ENCODE data around the gene HADHA.
A peak's percentile ranks its signal among the peaks of the same experiment; 100 is the strongest.
"Not testable (repeated sequence)": the region's sequence is repeated elsewhere in the genome, so short reads cannot be mapped to it uniquely, and the experiment has no call there.

HADHA gene

DNA sequence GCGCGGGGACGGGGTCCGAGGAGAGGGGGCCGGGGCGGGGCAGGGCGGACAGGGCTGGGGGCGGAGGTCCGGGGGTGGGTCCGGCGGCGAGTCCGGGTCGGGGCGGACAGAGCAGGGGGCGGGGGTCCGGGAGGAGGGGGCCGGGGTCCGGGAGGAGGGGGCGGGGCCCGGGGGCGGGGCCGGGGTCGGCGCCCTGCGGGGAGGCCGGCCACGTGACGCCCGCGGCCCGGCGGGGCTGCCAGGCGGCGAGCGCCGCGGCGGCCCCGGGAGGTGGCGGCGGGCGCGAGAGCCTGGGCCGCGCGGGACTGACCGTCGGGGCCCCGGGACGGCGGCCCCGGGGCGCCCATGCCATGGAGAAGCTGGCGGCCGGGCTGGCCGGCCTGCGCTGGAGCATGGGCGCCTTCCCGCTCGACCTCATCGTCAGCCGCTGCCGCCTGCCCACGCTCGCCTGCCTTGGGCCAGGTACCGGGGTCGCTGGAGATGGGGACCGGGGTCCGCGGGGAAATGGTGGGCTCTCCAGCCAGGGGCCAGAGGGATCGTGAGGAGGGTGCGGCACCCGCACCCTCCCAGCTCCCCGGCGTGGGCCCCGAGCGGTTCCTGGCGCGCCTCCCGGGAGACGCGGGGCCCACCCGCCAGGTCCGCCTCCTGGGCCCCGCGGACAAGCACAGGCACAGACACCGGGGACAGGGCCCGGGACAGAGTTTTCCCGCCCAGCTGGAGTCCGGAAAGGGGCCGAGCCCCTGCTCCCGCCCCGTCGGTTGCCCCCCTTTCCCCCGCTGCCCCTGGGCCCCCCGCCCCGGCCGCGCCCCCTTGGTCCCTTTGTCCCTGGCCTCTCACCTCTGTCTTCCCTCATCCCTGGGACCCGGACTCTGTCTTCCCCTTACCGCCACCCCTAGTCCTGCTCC is 71.3 kb downstream of the HADHA start, which contains the start of gene GAREM2:
TSS of gene GAREM2 (plus strand) at position 218 of the 905 bp plus-strand sequence. CDS start at position 351, 133 bp downstream.
- no peak for DNase-seq

DNA sequence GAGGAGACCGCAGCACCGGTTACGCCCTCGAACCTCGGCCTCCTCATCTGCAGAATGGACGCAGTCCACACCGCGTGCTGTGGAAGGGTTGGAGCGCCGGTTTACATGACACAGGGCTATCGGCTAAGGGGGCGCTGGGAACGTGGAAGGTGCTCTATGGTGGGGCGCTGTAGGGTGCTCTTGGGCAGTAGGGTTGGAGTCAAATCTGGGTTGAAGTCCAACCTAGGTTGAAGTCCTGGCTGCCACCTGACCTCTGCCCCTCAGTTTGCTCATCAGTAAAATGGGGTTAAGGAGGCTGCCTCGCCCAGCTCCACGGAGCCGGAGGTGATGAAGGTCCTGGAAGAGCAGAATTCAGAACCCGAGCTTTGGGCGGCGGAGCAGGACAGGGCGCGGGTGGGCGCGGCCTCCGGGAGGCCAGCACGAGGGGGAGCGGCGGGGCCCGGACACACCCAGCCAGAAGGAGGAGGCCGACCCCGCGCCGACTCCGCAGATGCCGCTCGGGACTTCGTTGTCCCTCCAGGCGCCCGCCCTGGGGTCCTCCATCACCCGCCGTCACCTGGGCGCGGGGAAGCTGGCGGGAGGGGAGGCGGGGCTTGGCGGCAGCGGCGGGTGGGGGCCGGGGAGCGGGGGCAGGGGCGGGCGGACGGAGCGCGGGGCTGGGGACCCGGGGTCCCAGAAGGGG is 72.1 kb downstream of the HADHA start:
- no peak for DNase-seq

DNA sequence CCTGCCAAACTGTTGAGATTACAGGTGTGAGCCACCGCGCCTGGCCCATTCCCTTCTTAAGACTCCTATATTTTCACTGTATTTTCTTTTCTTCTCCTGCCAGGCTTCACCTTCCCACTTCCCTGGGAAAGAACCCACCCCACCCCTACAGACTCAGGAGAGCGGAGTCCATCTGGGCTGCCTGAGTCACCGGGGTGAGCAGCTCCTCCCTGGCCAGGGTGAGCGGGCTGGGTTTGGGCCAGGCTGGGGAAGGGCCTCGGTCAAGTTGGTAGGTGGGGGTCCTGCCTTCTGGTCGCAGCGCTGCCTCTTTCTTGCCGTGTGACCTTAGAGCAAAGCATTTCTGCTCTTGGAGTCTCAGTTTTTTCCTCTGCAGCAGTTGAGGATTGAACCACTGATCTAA is 73.6 kb downstream of the HADHA start:
- no peak for DNase-seq

DNA sequence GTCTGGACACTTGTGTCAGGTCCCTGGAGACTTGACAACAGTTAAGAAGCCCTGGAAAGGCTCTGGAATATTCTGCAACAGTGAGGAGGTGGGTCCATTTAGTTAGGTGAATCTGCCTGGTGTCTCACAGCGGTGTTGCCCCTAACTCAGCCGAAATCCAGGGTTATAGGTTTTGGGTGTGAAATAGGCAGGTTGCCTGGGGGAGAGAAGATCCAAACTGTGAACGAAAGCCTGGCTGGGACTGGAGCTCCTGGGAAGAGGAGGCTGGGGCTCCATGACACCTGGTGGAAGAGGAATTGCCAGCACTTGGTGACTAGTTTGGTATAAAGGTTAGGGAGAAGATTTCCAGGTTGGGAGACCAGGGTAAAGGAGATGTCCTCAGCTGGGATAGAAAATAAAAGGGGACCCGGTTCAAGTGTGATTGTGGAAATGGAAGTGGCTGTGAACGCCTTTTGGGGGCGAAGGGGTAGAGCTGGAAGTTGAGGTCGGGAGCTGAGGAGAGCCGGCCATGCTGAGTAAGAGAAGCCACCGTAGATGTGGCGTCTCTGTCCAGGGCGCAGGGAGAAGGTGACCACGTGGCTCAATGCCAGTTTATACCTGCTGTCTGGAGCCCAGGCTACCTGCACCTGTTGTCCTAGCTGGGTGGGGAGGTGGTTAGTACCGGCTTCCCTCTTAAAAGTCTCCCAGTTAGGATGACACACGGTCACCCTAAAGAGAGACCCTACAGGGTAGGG is 74.6 kb downstream of the HADHA start:
- DNase-seq, result no peak

DNA sequence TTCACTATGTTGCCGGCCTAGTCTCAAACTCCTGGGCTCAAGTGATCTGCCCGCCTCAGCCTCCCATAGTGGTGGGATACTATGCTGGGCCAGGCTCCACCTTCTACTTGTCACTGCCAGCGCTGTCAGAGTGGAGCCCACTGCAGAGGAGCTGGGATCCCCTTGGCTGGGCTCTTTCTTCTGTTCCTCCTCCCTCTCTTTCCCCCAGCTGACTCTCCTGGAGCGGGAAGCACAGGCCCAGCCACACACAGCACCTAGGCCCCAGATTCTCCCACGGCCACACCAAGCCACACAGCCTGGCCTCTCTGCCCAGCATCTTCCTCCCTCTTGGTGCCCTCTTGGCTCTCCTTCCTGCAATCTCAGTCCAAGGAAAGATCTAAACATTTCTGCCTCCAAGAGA is 75.2 kb downstream of the HADHA start:
- no peak for DNase-seq

DNA sequence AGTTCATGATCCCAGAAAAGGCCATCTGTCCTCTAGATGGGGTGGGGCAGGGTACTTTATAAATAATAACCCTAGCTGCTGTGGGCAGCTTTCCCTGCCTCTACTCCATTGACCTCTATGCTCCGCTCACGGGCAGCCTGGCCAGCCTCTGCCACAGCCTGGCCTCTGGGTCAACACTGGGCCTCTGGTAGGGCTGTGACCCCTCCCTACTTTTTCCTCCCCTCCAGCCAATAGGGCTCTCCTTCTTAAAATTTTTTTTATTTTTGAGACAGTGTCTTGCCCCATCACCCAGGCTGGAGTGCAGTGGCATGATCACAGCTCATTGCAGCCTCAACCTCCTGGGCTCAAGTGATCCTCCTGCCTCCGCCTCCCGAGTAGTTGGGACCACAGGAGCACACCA is 75.6 kb downstream of the HADHA start:
- DNase-seq, result no peak

DNA sequence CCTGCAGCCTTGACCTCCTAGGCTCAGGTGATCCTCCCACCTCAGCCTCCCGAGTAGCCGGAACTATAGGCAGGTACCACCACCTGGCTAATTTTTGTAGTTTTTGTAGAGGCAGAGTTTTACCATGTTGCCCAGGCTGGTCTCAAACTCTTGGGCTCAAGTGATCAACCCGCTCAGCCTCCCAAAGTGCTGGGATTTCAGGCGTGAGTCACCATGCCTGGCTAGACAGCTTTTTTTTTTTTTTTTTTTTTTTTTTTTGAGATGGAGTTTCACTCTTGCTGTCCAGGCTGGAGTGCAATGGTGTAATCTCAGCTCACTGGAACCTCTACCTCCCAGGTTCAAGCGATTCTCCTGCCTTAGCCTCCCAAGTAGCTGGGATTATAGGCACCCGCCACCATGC is 77.9 kb downstream of the HADHA start:
- DNase-seq, result not testable (repeated sequence)

DNA sequence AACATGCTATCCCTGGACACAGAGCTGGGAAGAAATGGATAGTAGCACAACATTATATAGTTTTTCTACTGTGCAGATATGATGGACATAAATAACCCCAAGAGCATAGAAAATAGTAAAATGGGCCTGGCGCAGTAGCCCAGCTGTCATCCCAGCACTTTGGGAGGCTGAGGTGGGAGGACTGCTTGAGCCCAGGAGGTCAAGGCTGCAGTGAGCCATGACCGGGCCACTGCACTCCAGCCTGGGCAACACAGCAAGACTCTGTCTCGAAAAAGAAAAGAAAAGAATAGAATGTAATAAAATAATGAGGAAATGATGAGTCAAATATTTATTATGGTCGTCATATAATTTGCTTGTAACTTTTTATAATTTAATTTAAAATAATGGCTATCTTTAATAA is 79.0 kb downstream of the HADHA start:
- no peak for DNase-seq

DNA sequence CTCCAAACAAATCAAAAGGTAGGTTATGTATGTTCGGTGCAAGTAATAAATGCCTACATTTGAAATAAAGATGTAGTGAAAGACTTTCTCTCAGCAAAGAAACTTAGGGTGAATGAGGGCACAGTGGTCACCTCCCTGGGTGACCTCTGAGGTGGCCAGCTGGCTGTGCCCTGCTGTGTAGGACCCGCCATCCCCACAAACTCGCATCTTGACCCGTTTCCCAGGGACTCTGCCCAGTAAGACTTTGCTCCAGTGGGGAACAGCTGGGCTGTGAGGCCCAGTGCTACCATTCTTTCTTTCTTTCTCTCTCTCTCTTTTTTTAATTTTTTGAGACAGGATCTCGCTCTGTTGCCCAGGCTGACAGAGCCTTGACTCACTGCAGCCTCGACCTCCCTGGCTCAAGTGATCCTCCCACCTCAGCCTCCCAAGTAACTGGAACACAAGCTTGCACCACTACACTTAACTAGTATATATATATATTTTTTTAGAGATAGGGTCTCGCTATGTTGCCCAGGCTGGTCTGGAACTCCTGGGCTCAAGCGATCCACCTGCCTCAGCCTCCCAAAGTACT is 79.7 kb downstream of the HADHA start:
- DNase-seq, result no peak

DNA sequence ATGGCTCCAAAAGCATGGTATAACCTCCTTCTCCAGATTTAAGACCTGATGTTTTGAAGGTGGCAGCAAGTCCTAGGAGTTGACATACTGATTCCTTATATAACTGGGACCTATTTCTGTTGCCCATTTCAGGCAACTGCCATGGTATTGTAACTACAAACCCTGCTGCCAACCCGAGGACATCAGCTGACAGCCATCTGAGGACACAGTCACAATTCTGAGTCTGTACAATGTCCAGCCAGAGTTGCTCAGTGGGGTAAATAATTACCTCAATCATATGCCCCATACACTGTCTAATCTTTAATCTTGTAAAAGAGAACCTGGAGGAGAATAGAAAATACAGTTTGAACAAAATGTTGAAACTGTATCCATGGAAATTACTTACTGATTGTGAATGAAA is 80.2 kb downstream of the HADHA start:
- no peak for DNase-seq

DNA sequence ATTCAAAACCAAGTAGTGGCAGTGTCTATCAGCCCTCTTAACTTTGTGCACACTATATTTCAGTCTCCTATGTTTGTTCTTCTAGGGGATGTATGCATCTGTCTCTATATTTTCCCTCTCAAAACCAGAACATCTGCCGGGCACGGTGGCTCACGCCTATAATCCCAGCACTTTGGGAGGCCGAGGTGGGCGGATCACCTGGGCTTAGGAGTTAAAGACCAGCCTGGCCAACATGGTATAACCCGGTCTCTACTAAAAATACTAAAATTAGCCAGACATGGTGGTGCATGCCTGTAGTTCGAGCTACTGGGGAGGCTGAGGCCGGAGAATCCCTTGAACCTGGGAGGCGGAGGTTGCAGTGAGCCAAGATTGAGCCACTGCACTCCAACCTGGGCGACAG is 81.5 kb downstream of the HADHA start:
- no peak for DNase-seq

DNA sequence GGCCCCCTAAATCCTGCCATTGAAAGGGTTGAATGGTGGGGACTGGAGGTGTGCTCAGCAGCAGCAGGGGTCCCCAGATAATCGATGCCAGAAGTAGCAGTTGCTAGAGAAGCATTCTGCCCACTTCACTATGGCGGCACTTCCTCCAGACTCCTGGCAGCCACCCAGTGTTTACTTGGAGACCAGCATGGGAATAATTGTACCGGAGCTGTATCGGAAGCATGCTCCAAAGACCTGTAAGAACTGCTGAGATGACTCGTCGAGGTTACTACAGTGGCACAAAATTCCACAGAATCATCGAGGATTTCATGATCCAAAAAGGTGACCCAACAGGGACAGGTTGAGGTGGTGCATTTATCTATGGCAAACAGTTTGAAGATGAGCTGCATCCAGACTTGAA is 82.5 kb downstream of the HADHA start:
- no peak for DNase-seq

DNA sequence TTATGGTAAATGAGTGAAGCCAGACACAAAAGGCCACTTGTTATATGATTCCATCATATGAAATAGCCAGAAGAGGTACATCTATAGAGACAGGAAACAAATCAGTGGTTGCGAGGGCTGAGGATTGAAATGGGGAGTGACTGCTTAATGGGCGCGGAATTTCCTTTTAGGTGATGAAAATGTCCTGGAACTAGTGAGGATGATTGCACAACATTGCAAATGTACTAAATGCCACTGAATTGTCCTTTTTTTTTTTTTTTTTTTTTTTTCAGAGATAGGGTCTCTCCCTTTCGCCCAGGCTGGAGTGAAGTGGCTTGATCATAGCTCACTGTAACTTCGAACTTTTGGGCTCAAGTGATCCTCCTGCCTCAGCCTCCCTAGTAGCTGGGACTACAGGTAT is 86.9 kb downstream of the HADHA start:
- DNase-seq, result no peak

DNA sequence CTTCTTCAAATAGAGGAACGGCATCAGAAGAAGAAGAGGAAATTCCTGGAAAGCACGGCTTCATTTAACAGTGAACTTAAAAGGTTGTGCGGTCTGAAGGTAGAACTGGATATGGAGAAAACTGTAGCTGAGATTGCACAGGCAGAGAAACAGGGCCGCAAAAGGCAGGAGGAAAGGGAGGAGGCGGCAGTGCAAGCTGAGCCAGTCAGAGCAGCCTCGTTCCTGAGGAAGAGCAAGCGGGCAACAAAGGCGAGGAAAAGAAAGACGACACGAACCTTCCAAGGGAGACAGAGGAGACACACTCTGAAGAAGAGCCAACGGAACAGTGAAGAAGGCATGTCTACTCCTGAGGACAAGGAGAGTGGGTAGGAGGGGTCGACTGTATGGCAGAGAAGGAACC is 94.2 kb downstream of the HADHA start:
- no peak for DNase-seq

DNA sequence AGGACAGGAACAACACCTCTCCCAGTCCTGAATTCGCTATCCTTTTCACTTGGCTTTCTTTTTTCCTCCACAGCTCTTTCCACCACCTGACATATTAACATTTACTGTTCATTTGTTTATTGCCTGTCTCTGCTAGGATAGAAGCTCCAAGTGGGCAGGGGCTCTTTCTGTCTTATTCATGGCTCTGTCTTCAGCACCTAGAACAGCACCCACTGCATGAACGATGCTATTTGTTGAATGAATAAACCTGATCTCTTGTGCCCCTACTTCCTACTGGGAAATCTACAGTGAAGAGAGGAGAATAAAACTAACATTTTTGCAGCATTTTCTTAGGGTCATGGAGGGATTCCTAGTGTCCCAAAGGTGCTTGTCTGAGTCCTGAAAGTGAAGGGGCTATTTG is 95.9 kb downstream of the HADHA start:
- DNase-seq, result no peak

DNA sequence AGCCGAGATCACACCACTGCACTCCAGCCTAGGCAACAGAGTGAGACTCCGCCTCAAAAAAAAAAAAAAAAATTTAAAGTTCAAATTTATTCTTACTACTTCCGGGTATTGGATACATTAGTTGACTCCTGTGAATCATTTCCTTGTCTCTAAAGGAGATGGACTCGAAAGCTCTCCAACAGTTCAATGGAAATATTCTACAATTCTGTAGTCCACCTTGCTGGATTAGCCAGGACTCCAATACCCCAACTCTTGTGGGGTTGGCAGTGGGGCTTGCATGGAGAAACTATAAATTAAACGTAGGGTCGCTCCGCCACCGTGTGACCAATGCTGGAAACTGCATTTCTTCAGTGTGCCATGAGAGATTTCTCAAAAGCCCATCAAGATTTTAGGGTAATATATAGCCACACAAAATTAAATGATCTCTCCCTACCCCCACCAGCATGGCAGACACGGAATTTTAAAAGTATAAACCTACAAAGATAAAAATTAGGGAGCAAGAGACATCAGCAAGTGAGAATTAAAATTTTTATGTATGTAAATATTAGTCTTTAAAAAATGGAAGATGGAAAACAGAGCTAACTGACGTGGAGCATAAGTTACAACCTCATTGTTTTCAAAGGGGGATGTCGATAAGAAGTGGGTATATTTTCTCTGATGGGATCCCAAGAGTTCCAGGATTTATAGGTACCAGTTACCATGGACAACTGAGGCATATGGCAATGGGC is 99.3 kb downstream of the HADHA start:
- DNase-seq, result peak; percentile 36

DNA sequence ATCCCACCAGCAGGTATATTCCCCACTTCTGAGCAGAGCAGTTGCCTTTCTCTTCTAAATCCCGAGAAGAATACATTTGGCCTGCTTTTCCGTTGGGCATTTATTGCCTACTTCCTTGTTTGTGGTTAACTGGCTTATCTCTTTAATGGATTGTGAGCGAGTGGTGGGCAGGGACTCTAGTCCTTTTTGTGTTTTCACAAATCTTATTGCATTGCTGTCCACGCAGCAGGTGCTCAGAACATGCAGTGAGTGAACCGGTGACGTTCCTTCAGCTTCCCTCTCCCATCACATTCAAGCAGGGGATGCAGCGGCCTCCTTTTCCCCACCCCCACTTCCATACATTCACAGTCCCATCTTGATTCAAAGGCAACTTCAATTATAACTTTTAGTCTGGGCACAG is 100.4 kb downstream of the HADHA start:
- no peak for DNase-seq

DNA sequence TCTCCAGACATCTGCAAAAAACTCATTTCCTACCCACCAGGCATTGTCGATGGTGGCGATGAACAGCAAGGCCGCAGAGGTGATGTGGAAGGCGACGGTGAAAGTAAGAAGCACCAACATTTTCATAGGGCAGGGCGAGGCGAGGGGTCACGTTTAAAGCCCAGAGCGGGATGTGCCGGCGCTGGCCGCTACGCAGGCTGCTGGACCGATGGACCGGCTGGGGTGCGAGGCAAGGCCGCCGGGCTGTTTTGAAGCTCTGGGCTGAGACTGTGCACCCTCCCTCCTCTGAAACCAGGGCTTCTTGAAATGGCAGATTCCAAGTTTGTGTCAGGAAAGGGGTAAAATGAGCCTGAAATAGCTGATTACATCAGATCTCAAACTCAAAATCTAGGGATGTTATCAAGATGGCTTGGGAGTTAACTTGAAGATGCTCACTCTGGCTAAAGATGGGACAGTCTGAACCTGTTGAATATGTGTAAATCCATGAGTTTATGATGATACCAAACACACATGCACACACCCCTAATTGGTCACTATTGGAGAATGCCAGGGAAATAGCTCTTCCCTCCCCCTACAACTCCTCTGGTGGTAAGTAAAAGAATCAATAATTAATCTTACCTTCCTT is 103.2 kb downstream of the HADHA start:
- no peak for DNase-seq
